GM12878 (cell line): Measurements from ENCODE around the gene SRD5A2.

Experiments used
- CEBPB ChIP-seq, 2 experiments: fragments of 150-350 bp in 1 of 2; IDR thresholded peaks; 2 replicates each; pipeline ENCODE4 v1.6.1; 2012 to 2014; ENCODE audit warnings: low read depth in 2 of 2, low read length in 2 of 2, borderline replicate concordance in 1 of 2, inconsistent platforms in 1 of 2
- CREB1 ChIP-seq: IDR thresholded peaks from 2 replicates; pipeline ENCODE4 v1.6.1; 2012; ENCODE audit warnings: low read depth, mild to moderate bottlenecking, inconsistent platforms
- IKZF1 ChIP-seq: fragments of 450-650 bp; conservative IDR thresholded peaks from 2 replicates; pipeline ENCODE4 v1.6.1; 2017; ENCODE audit warnings: antibody characterized with exemption, mild to moderate bottlenecking
- POLR2AphosphoS2 ChIP-seq: IDR thresholded peaks from 2 replicates; pipeline ENCODE4 v1.6.1; 2011; ENCODE audit warnings: low read depth, mild to moderate bottlenecking, low read length, improper control_type of control experiment, moderate library complexity

DNA sequence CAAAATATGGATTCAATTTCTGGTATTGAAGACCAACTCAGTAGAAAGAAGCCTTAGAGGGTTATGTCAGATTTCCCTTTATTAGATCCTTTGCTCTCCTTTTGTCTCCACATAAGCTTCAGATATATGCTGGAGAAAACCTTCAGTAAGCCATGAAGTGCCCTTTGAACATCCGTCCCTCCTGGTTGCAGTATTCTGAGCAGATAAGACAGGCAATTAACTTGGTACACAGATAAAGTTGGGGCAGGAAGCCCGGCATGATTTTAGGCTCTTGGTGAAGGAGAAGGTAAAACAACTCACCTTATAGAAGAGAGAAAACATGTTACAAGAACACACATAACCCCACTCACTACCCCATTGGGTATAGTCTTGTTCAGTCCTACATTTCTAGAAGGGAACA, 76.4 kb downstream of the SRD5A2 start:
- TF ChIP-seq POLR2AphosphoS2 (no peak), CREB1 (no peak), IKZF1 (no peak), CEBPB (IDR thresholded peaks at IDR 0.05; ENCODE audit: borderline replicate concordance in 1 of 2, low read depth in 2 of 2, low read length in 2 of 2) (no peak)
